ENCODE measurements around the gene IL18RAP.

Gene IL18RAP

GRCh38 chr2:102422910-102423309 lies at the start of gene IL18RAP:
IL18RAP (plus strand) TSS chr2:102423160; CDS start chr2:102423278, 118 bp downstream.
- no peak within 1 kb of the TSS for H3K9ac ChIP-seq (ENCODE audit: low read length)
- no peaks in the 10 kb centered on the region for H3K36me3 ChIP-seq (ENCODE audit: insufficient read depth, low read length)
- H2AFZ ChIP-seq (ENCODE audit: low read length): no peak within 1 kb of the TSS
- no peak within 1 kb of the TSS for H3K4me3 ChIP-seq (ENCODE audit: low read depth, low read length, poor library complexity, severe bottlenecking)
- no peaks in the 10 kb centered on the region for H3K4me1 ChIP-seq (ENCODE audit: insufficient read depth, low read length, severe bottlenecking)
- no peaks in the 10 kb centered on the region for H4K20me1 ChIP-seq (ENCODE audit: insufficient read depth, low read length)
- H3K4me2 ChIP-seq (ENCODE audit: low read length): no peak within 1 kb of the TSS
- H3K9me3 ChIP-seq (ENCODE audit: low read length): no peaks in the 10 kb centered on the region
- TF ChIP-seq CTCF (IDR thresholded peaks at IDR 0.05; ENCODE audit: low read length) (no peak), EZH2 (IDR thresholded peaks at IDR 0.05; ENCODE audit: borderline replicate concordance, low read length) (no peak)
- H3K79me2 ChIP-seq (ENCODE audit: insufficient read depth, low read length): no peaks in the 10 kb centered on the region
- no peaks in the 10 kb centered on the region for H3K9me2 ChIP-seq (ENCODE audit: low read depth, low read length)
- H3K27ac ChIP-seq (ENCODE audit: low read depth, low read length, poor library complexity, severe bottlenecking): no peak within 1 kb of the TSS
- no peaks in the 10 kb centered on the region for H3K27me3 ChIP-seq (ENCODE audit: insufficient read depth, low read length)
- H3F3A ChIP-seq (ENCODE audit: insufficient read depth, low read length): no peaks in the 10 kb centered on the region

- no peak overlapping the region for H2AFZ ChIP-seq (ENCODE audit: low read length)
- H3K4me3 ChIP-seq (ENCODE audit: low read depth, low read length, poor library complexity, severe bottlenecking): no peak overlapping the region
- no peaks in the 10 kb centered on the region for H3K4me1 ChIP-seq (ENCODE audit: insufficient read depth, low read length, severe bottlenecking)
- H3K9me3 ChIP-seq (ENCODE audit: low read length): no peaks in the 10 kb centered on the region
- no peak overlapping the region for H3K4me2 ChIP-seq (ENCODE audit: low read length)
- no peaks in the 10 kb centered on the region for H3K9me2 ChIP-seq (ENCODE audit: low read depth, low read length)
- no peaks in the 10 kb centered on the region for H3K36me3 ChIP-seq (ENCODE audit: insufficient read depth, low read length)
- no peak overlapping the region for H3K27ac ChIP-seq (ENCODE audit: low read depth, low read length, poor library complexity, severe bottlenecking)
- H4K20me1 ChIP-seq (ENCODE audit: insufficient read depth, low read length): no peaks in the 10 kb centered on the region
- no peak overlapping the region for H3K9ac ChIP-seq (ENCODE audit: low read length)
- H3F3A ChIP-seq (ENCODE audit: insufficient read depth, low read length): no peaks in the 10 kb centered on the region
- TF ChIP-seq CTCF (IDR thresholded peaks at IDR 0.05; ENCODE audit: low read length) (no peak), EZH2 (IDR thresholded peaks at IDR 0.05; ENCODE audit: borderline replicate concordance, low read length) (no peak)
- H3K79me2 ChIP-seq (ENCODE audit: insufficient read depth, low read length): no peaks in the 10 kb centered on the region
- no peaks in the 10 kb centered on the region for H3K27me3 ChIP-seq (ENCODE audit: insufficient read depth, low read length)
These were observed 46.8 kb upstream of the IL18RAP start for GRCh38 chr2:102376052-102376591.

GRCh38 chr2:102383722-102384121 lies 39.2 kb upstream of the IL18RAP start:
- H3K36me3 ChIP-seq (ENCODE audit: insufficient read depth, low read length): no peaks in the 10 kb centered on the region
- H3K9me2 ChIP-seq (ENCODE audit: low read depth, low read length): no peaks in the 10 kb centered on the region
- H3K4me1 ChIP-seq (ENCODE audit: insufficient read depth, low read length, severe bottlenecking): no peaks in the 10 kb centered on the region
- no peak overlapping the region for H3K27ac ChIP-seq (ENCODE audit: low read depth, low read length, poor library complexity, severe bottlenecking)
- TF ChIP-seq EZH2 (IDR thresholded peaks at IDR 0.05; ENCODE audit: borderline replicate concordance, low read length) (no peak), CTCF (IDR thresholded peaks at IDR 0.05; ENCODE audit: low read length) (no peak)
- H3K79me2 ChIP-seq (ENCODE audit: insufficient read depth, low read length): no peaks in the 10 kb centered on the region
- no peak overlapping the region for H3K4me2 ChIP-seq (ENCODE audit: low read length)
- no peak overlapping the region for H3K9ac ChIP-seq (ENCODE audit: low read length)
- no peak overlapping the region for H3K4me3 ChIP-seq (ENCODE audit: low read depth, low read length, poor library complexity, severe bottlenecking)
- no peaks in the 10 kb centered on the region for H3F3A ChIP-seq (ENCODE audit: insufficient read depth, low read length)
- H2AFZ ChIP-seq (ENCODE audit: low read length): no peak overlapping the region
- no peaks in the 10 kb centered on the region for H3K27me3 ChIP-seq (ENCODE audit: insufficient read depth, low read length)
- no peaks in the 10 kb centered on the region for H4K20me1 ChIP-seq (ENCODE audit: insufficient read depth, low read length)
- H3K9me3 ChIP-seq (ENCODE audit: low read length): 0 out of 2 replicates have a peak, but pooled peaks cover 2% of the 10 kb centered on the region

Measured in OCI-LY1 (cell line).